ENCODE measurements around the gene BARD1. TPM values are rescaled to one million over a fixed set of nuclear protein-coding genes. Genes with fewer than 3 reads are reported as not detected.
"Not testable (repeated sequence)": the region's sequence is repeated elsewhere in the genome, so short reads cannot be mapped to it uniquely, and the experiment has no call there.

BARD1 gene
- total RNA-seq, 1 donor from 2014 or later = 63.3 TPM

DNA sequence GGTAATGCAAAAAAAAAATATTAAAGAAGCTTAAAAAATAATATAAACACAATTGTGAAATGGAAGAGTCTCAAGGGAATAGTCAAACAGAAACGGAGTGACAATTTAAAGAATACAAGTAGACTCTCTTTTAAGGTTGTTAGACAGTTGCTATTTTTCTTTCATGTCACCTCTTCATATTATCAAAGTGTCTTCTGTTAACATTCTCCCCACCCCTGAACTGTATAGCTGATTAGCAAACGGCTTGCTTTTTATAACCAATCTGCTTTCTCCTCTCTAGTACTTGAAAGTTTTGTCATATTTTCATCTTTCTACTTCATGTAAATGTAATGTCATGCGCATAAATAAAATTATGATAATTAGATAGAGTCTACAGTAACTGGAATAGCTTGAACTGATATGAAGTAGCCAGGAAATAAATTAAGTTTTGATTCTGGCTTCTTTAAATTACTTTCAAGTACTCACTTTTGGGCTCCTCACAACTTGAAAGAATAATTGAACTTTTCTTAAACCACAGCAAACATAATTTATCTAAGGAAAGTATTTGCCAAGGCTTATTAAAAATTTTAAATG is 37.0 kb downstream of the BARD1 start:
- DNase-seq (ENCODE audit: low spot score) = no peak

DNA sequence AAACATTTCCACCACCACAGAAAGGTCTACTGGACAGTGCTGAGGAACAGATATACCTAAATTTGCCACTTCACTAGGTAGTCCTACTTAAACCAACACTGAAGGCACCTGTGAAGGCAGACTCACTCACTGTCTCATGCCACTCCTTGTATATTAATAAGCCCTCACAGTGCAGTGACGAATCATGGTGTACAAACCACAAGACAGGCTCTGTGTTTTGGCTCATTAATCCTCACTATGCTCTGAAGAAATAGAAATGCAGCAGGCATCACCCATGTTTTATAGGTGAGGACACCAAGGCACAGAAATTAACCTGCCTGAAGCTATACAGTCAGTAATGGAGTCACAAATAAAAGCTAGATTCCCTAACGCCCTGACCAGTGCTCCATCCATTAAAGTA is 44.3 kb downstream of the BARD1 start:
- no peak for DNase-seq (ENCODE audit: low spot score)

DNA sequence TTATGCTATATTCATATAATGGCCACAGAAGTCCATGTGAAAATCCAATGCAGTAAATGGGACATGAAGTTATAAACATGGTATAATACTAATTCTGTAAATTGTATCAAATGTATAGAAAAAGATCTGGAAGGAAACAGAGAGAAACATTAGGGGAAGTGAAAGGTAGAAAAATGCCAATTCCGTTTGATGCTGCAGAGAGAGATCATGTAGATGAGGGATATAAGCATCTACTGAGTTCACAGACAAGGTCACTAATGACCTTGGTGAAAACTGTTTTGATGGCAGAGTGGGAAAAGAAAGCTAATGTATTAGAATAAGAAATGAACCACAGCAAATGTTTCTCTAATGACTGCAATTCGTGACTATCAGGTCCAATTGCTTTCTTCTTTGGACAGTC is 56.0 kb downstream of the BARD1 start:
- no peak for DNase-seq (ENCODE audit: low spot score)

DNA sequence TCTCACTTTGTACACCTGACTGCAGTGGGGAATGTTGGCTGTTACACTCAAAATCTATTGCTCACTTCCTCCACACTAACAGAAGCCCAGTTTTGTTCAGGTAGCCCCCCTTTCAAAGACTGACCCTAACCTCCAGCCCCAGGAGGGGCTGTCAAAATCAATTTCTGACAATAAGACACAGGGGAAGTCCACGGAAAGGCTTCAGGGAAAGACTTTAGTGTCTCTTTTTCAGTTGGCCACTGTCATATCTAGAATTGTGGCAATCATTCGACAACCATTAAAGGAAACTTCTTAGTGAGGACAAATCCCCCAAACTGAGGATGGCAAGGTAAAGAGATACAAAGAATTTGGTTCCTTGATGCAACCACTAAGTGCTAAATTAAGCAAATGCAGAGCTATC is 59.0 kb downstream of the BARD1 start:
- DNase-seq (ENCODE audit: low spot score) = no peak

DNA sequence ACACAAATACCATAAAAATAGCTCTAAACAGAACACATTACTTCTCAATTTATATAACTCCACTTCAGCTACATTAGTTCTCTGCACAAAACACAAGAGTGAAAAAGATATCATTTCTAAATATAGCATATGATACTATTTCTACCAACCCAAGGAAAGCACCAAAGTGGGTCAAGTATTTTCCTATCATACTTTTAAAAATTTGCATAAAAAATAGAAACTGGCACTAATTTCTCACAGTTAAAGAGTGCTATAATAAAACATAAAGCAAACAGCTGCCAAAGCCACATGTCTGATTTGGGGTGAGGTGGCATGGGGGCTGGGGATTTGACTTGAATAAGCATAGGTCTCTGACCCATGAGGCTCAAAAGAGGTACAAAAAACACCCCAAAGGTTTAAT is 61.5 kb downstream of the BARD1 start:
- no peak for DNase-seq (ENCODE audit: low spot score)

DNA sequence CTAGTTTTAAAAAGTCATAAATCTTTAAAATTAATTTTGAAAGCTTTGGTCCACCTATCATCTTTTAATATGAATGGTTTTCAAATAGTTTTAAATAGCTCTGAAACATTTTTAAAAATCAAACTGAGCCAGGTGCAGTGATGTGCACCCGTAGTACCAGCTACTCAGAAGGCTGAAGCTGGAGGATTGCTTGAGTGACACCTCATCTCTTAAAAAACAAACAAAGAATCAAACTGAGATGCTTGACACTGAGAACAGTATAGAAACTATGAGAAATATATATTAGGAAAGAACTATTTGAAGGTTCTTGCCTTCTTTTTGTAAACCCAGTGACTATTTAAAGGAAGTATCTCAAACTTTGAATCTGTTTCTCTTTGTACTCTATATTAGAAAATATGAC is 67.4 kb downstream of the BARD1 start:
- DNase-seq (ENCODE audit: low spot score) = no peak

DNA sequence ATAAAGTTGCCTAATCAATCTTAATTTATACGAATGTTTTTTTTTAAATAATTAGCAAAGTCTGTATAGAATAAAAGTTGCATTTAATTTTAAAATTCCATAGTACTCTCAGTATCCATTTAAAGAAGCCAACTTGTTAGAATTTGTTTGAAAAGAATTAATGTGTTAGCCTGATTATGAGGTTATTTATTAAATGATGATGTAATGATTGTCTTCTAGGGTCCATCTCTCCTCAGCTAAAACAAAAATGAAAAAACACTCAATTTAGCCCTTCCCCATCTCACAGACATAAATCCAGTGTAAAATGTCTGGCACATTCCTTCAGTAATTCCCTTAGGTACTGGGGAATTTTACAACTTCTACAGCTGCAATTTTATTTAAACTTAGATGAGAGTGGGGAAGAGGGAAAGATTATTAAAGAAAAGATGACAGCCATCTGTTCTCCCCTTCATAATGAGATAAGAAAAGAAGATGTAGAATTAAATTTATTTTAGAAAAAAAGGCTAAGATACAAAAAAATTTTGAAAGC is 68.6 kb downstream of the BARD1 start:
- peak; percentile 52 for DNase-seq (ENCODE audit: low spot score)

DNA sequence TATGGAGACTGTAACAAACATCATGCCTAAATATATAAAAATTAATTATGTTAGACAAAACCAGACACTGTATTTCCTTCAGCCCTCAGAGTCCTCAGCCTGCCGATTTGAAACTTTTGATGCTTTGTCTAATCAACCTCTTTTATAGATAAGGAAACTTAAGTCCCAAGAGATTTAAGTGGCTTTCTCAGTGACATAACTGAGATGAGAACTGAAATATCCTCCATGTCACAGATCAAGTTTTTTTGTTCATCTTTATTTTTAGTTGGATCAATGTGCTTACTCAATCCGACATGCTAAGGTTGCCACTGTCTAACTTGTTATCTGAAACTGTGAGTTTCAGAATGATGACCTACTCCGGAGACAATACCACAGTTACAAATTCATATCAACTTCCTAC is 72.3 kb downstream of the BARD1 start:
- DNase-seq (ENCODE audit: low spot score) = no peak

DNA sequence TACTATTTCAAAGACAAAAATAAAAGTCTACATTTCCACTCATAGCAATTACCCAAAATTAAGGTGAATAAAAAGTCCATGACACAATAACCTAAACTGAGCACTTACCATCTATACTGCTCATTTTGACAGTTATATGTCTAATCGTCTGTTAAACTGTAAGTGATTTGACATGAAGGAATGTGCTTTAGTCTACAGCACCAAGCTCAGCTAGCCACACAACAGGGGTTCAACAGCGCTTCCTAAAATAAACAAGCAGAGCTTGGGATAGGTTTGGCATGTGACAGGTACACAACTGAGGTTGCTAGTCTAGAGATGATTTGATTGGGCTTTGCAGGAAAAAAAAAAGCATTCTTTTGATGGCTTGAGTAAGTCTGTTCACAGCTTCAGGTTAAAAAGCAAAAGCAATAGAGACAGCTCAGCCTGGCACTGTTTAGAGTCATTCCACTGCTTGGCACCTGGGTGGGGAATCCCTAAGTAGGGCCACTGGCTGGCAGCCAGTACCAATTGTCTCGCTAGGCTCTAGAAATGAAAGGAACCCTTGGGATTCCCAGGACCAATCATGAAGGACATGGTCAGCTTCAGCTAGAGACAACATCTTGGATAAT is 78.6 kb downstream of the BARD1 start:
- DNase-seq (ENCODE audit: low spot score) = no peak

DNA sequence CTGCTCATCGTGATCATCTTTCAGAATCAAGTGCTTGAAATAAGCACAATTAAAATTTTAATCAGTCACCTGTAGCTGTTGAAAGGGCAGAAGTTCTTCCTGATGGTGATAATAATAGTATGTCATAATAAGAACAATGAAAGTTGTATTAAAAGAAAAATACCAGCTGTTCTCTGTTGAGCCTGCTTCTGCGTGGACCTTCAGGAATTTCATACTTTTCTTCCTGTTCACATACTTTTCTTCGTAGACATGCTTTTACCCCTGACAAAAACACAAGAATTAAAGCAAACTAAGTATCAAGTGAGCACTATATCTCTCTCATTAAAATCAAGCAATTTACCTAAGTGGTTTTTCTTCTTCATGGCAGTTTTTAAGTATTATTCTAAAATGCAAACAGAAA is 79.2 kb downstream of the BARD1 start:
- DNase-seq (ENCODE audit: low spot score) = no peak

DNA sequence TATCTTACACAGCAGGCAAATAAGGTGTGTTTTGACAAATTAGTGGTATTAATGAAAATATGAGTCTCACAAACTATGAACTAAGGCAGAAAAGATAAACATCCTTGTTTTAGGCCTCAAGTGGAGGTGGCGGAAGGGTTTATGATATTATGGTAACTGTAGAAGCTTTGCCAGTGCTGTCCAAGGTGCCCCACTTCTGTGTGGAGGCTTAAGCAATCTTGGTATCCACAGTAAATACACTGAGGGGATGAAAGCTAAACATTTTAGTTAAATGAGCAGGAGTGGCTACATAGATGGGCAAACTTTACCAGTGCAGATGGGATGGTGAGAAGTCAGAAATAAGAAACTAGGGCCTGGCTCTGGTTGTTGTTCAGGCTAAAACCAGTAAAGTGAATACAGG is 84.7 kb downstream of the BARD1 start:
- DNase-seq (ENCODE audit: low spot score) = no peak

DNA sequence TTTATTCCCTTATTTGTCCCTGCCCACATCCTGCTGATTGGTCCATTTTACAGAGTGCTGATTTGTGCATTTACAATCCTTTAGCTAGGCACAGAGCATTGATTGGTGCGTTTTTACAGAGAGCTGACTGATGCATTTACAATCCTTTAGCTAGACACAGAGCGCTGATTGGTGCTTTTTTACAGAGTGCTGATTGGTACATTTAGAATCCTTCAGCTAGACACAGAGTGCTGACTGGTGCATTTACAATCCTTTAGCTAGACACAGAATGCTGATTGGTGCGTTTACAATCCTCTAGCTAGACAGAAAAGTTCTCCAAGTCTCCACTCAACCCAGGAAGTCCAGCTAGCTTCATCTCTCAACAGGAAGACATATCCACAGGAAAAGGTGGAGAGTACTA is 91.6 kb downstream of the BARD1 start:
- DNase-seq (ENCODE audit: low spot score) = not testable (repeated sequence)

DNA sequence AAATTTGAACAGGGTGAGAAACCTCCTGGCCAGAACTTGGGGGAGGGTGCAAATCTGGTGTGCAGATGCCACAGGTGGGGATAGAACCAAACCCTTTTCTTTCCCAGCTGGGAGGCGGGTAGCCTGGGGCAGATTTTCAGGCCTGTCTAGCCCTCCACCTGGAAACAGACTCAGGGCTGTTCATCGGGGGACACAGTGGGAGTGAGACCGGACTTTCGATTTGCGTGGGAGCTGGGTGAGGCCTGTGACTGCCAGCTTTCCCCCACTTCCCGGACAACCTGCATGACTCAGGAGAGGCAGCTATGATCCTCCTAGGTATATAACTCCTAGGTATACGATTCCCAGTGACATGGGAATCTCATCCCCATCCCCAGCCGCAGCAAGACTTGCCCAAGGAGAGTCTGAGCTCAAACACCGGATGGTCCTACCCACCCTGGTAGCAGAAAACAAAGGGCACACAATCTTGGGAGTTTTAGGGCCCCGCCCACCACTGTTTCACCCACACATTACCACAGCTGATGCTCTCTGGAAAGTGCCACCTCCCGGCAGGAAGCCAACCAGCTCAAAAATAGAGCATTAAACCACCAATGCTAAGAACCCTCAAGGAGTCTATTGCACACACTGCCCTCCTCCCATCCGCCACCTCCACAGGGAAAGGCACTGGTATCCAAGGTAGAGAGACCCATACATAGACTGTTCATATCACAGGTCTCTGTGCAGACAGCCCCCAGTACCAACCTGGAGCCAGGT is 92.5 kb downstream of the BARD1 start:
- DNase-seq (ENCODE audit: low spot score) = no peak

DNA sequence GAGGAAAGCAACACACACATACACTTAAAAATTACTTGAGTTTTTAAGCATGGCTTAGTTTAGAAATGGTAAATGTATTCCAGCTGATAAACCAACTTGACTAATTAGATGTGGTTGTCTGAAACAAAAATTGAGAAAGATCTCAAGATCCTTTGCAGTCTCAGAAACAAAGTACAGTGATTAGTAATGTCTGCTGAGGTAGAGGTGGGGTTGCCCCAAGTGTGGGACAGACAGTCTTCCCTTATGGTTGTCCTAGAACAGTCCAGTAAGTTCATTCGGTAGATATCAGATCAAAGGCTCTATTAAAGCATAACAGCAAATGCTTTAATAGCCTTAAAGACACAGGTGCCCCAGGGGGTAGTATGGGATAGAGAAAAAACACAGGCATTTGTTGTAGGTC is 94.5 kb downstream of the BARD1 start:
- DNase-seq (ENCODE audit: low spot score) = no peak

DNA sequence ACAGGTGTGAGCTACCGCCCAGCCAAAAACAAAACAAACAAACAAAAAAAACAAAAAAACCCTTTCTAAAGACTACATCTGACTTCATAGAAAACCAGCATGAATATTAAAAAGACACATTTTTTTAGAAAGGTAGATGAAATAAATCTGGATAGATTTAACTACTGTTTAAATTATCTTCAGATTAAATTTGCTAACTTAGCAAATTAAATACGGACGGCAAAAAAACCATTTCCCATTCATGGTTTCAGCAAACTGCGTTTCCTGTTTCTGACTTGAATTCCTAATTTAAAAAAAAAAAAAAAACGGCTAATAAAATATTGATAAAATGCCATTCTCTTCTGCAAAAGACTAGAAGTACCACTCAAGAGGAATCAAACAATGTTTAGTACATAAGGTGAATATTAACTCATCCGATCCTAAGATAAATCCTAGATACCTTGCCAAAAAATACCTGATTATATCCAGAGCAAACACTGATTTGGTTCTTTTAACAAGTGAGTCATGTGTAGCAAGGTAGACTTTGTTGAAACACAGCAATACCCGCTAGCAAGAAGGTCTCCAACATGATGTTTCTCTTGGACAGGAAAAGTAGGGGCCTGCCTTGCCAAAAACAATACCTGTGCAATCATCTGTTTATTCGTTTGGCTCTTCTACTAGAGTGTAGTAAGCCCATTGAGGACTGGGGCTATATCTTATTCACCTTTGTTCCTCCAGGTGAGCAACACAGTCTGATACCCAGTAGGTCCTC is 96.2 kb downstream of the BARD1 start:
- DNase-seq (ENCODE audit: low spot score) = no peak

DNA sequence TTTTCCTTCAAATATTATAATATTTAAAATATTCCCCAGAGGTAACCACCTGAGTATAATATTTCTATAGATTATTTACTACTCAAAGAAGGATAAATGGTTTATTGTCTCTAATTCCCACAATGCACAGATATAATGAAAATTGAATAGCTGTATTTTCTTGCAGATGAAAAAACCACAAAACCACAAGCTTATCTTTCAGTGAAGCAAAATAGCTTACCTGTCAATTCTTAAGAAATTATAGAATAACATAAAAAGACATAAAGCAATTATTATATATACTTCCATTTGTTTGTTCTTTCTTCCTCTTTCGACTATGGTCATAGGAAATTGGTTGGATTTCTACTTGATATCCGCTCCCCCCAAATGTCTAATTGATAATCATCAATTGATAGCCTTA is 98.8 kb downstream of the BARD1 start:
- no peak for DNase-seq (ENCODE audit: low spot score)

DNA sequence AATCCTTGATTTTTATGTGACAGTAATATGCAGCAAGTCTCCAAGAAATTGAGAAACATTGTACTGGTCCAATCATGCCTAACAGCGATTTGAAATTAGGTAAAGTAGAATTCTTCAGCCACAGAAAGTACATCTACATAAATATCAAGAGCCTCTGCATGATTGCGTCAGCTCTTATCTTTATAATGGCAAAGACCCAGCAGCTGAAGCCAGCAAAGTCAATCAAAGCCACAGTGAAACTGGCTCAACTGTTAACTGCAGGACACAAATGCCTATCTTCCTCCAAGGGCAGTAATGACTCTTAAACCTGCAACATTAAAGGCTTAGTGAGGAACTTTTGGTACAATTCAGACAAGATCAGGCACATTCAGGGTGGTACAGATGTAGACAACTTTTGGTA is 102.5 kb downstream of the BARD1 start:
- DNase-seq (ENCODE audit: low spot score) = peak; percentile 78

DNA sequence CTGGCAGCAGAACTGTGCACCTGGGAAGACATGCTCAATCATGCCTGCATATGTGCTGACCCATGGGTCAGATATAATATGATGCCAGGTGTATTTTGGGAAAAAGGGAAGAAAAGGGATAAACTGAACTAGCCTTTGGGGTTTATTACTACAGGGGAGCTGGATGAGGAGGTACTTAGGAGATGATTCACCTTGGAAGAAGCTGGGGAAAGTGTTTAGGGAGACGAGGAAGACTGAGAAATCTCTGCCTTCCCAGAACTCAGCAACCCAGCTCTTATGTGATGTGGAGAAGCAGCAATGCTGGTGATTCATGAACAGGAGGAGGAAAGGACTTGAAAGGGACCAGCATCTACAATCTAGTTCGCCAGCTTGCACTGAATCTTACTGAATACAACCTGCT is 110.2 kb downstream of the BARD1 start:
- DNase-seq (ENCODE audit: low spot score) = no peak

DNA sequence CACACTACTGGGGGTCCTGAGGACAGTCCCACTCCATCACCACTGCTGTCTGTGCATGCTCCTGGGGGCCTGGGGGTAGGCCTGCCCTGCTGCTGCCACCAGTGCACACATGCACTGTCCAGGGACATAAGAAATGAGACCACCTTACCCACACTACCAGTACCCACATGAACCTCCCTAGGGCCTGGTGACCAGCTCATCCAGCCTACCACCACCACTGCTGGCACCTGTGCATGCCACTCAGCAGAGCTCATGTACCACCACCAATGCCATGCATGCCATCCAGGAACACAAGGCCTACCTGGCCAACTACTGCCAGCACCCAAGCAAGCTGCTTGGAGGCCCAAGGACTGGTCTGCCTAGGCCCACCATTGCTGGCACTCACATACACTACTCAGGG is 112.8 kb downstream of the BARD1 start:
- no peak for DNase-seq (ENCODE audit: low spot score)

DNA sequence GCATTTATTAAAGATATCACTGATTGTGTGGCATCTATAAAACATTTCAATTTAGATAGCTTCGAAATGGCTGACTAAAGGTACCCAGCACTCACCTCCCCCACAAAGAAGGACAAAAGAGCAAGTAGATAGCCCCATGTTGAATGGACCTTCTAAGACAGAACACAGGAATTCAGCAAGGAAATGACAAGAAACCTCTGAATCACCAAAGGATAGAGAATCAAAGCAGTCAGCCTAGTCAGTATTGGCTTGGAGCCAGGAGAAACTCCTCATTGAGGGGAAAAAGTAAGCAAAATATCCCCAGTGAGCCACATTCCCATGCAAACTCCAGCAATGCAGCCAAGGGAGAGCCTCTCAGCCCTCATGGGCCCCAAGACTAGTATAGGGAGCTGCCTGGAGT is 113.7 kb downstream of the BARD1 start:
- no peak for DNase-seq (ENCODE audit: low spot score)

DNA sequence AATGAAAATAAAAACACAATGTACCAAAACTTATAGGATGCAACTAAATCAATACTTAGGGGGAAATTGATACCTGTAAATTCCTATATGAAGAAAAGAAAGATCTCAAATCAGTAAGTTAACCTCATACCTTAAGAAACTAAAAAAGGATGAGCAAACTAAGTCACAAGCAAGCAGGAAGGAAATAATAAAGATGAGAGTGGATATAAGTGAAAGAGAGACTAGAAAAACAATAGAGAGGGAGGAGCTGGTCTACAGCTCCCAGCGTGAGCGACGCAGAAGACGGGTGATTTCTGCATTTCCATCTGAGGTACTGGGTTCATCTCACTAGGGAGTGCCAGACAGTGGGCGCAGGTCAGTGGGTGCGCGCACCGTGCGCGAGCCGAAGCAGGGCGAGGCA is 125.9 kb downstream of the BARD1 start:
- DNase-seq (ENCODE audit: low spot score) = not testable (repeated sequence)

DNA sequence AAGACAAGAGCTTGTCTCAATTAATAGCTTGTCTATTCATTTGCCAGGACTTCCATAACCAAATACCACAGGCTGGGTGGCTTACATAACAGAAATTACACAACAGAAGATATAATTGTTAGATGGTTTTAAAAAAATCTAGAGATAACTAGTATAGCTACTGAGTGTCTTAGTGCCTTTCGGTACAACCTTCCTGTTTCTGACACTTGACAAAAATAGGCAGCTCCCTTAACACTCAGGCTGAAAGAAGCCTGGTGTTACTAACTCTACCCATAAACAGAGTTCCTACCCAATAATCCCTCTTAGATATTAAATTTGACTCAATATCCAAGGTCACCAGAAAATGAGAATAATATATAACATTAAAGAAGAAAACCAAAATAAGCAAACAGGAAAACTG is 129.7 kb downstream of the BARD1 start:
- no peak for DNase-seq (ENCODE audit: low spot score)
